VCaP (cell line): ENCODE results near the gene SSH2.

Experiments used
- H3K27ac ChIP-seq: fragments of 450-650 bp; 2 replicates; pipeline ENCODE4 v1.5.1; 2017
- TF ChIP-seq, protein P1 (sequence below): fragments of 450-650 bp; conservative IDR thresholded peaks from 2 replicates; pipeline ENCODE4 v1.5.1; 2017; ENCODE audit warnings: mild to moderate bottlenecking, moderate library complexity

The SSH2 gene

DNA sequence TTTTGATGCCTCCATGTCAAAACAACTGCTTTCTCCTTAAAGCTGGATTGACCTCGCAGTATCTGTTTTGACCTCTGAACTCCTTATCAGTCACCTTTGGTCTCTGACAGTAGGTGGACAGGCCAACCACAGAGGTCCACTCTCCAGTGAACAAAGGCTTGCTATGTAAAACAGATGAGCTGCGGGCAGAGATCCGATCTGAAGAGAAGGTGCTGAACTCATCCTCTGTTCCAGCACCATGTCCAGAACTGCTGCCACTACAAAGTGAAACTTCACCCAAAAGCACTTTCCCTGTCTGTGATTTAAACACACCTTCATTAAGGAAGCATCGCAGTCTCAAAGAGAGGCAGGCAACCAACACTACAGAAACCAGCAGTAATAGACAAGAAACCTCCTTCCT lies 190.0 kb downstream of the SSH2 start:
- no peak overlapping the region for H3K27ac ChIP-seq
- TF ChIP-seq, protein P1, sequence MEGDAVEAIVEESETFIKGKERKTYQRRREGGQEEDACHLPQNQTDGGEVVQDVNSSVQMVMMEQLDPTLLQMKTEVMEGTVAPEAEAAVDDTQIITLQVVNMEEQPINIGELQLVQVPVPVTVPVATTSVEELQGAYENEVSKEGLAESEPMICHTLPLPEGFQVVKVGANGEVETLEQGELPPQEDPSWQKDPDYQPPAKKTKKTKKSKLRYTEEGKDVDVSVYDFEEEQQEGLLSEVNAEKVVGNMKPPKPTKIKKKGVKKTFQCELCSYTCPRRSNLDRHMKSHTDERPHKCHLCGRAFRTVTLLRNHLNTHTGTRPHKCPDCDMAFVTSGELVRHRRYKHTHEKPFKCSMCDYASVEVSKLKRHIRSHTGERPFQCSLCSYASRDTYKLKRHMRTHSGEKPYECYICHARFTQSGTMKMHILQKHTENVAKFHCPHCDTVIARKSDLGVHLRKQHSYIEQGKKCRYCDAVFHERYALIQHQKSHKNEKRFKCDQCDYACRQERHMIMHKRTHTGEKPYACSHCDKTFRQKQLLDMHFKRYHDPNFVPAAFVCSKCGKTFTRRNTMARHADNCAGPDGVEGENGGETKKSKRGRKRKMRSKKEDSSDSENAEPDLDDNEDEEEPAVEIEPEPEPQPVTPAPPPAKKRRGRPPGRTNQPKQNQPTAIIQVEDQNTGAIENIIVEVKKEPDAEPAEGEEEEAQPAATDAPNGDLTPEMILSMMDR: no peak

DNA sequence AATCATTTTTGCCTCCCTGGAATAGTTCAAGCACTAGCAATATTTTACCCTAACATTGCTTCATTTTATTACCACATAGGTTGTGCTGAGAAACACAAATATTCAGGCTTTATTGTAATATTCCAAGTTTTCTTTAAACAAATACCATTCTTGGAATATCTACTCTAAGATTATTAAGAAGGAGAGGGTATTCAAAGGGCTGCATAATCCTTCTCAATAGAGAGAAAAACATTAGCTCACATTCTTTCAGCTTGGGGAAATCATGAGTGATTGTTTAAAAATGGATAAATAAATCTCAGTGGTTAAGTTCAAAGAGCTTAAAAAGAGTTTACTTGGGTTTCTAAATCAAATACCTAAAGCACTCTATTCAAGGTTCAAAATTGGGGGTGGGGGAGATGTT lies 195.4 kb downstream of the SSH2 start:
- TF ChIP-seq, protein P1: no peak
- no peak overlapping the region for H3K27ac ChIP-seq

DNA sequence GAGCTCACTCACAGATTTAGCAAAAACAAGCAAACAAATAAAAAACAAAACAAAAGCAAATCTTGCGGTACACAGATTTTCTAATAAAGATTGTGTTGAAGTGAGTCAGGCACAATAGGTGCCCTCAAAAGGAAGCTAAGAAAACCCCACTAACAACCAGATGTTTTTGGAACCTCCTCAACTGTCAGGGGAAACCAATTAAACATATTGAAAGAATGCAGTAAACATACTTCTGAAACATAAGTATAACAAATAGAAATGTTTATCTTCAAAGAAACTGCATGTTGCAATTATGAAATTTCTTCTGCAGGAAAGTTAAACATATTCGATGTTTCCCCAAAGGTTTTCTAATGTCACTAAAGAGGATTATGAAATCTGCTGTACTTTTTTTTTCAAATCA lies 196.9 kb downstream of the SSH2 start:
- H3K27ac ChIP-seq: no peak overlapping the region
- TF ChIP-seq, protein P1: no peak

DNA sequence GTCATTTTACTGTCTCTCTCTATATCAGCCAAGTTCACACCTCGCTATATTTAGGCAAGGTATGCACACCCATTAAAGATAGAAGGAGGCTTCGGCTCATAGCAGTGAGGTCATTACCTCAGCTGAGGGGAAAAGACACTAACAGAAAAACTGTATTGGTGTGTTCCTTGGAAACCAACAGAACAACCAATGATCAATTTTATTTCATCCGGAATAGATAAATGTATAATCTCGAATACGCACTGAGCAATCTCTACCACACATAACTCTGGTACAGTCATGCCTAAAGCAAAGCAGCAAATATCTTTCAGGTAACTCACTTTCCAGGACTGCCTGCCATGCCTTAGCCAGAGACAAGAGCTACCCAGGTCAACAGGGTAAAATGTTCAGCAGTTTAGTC lies 197.4 kb downstream of the SSH2 start:
- TF ChIP-seq, protein P1: no peak
- H3K27ac ChIP-seq: no peak overlapping the region

DNA sequence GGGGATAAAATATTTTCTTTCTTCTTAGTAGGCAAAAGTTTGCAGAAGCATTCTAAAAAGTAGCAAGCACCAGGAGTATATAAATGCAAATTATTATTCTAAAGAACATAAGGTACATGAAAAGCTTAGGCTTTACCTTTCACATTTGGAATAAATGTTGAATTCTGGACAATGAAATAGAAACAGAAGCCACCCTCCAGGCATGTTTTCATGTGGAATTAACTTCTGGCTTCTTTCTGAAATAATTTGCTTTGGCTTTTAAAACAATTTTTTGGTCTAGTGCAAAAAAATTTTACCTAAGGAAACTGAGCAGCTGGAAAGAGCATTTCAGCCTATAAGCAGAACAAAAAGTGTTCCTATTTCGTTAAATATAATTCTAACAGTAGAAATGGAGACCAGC lies 197.8 kb downstream of the SSH2 start:
- H3K27ac ChIP-seq: no peak overlapping the region

DNA sequence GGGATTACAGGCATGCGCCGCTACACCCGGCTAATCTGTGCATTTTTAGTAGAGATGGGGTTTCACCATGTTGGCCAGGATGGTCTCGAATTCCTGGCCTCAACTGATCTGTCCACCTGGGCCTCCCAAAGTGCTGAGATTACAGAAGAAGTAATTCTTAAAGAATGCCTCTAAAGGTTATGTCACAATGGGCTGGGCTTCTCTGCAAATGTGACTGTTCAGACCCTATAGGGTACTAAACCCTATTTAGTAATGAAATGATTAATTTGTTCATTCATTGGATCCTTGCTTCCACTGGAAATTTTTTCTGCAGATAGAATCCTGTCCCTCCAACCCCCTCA lies 198.5 kb downstream of the SSH2 start:
- TF ChIP-seq, protein P1: no peak
- no peak overlapping the region for H3K27ac ChIP-seq

More for the DNA sequence above, 197.8 kb downstream of the SSH2 start:
- TF ChIP-seq, protein P1: no peak

DNA sequence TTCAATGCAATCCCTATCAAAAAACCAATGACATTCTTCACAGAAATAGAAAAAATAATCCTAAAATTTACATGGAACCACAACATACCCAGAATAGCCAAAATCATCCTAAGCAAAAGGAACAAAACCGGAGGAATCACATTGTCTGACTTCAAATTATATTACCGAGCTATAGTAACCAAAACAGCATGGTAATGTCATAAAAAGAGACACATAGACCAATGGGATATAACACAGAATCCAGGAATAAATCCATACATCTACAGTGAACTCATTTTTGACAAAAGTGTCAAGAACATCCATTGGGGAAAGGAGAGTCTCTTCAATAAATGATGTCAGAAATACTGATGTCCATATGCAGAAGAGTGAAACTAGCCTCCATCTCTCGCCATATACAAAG lies 201.5 kb downstream of the SSH2 start:
- H3K27ac ChIP-seq: no peak overlapping the region
- TF ChIP-seq, protein P1: no peak
